ENCODE results near the gene PDE11A.

DNA sequence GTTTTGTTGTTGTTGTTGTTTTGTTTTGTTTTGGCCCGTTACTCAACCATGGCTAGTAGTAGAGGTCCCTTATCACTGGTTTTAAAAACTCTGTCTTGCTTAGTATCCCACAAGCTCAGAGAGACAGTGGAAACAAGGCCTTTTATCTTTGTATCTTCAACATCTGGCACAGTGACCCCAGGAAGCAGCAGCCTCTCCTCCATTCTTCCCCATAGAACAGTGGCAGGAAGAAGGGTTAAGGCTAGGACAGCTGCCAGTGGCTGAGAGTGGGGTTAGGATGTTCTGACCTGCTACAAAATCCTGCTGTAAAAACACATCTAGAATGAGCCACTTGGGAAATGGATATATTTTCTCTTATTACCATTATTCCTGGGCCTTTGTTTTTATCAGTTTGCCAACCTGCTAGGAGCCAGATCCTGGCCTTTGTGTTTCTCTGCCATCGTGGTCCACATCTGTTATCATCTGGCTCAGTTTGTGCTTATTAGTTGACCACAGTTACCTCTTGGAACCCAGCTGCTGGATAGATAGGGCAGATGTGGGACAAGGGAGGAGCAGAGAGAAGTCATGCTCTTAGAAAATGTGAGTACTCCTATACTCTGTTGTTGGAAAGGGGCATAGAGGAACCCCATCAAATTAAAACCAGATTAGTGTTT lies 433.2 kb downstream of the PDE11A start:
- TF ChIP-seq, protein P1, sequence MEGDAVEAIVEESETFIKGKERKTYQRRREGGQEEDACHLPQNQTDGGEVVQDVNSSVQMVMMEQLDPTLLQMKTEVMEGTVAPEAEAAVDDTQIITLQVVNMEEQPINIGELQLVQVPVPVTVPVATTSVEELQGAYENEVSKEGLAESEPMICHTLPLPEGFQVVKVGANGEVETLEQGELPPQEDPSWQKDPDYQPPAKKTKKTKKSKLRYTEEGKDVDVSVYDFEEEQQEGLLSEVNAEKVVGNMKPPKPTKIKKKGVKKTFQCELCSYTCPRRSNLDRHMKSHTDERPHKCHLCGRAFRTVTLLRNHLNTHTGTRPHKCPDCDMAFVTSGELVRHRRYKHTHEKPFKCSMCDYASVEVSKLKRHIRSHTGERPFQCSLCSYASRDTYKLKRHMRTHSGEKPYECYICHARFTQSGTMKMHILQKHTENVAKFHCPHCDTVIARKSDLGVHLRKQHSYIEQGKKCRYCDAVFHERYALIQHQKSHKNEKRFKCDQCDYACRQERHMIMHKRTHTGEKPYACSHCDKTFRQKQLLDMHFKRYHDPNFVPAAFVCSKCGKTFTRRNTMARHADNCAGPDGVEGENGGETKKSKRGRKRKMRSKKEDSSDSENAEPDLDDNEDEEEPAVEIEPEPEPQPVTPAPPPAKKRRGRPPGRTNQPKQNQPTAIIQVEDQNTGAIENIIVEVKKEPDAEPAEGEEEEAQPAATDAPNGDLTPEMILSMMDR (IDR thresholded peaks at IDR 0.05 in 2 of 3, conservative IDR thresholded peaks at IDR 0.05 in 1 of 3; ENCODE audit: borderline replicate concordance in 1 of 3, insufficient read depth in 1 of 3, low read depth in 2 of 3, low read length in 2 of 3) = no peak
- TF ChIP-seq POLR2AphosphoS5 (IDR thresholded peaks at IDR 0.05; ENCODE audit: low read depth, low read length) (no peak), RAD21 (IDR thresholded peaks at IDR 0.05; ENCODE audit: low read depth) (no peak), TCF7L2 (IDR thresholded peaks at IDR 0.05; ENCODE audit: borderline replicate concordance, extremely low read depth, insufficient read depth, insufficient read length) (no peak), SP1 (IDR thresholded peaks at IDR 0.05; ENCODE audit: low read depth) (no peak), EZH2phosphoT487 (IDR thresholded peaks at IDR 0.05; ENCODE audit: borderline replicate concordance) (no peak), SRF (IDR thresholded peaks at IDR 0.05; ENCODE audit: low read depth) (no peak), EZH2 (IDR thresholded peaks at IDR 0.05) (no peak), POLR2A (IDR thresholded peaks at IDR 0.05; ENCODE audit: borderline replicate concordance, extremely low read depth, insufficient read depth, insufficient read length) (no peak)
- TF ChIP-seq, protein P2, sequence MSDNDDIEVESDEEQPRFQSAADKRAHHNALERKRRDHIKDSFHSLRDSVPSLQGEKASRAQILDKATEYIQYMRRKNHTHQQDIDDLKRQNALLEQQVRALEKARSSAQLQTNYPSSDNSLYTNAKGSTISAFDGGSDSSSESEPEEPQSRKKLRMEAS (IDR thresholded peaks at IDR 0.05) = no peak
- TF ChIP-seq, protein P3, sequence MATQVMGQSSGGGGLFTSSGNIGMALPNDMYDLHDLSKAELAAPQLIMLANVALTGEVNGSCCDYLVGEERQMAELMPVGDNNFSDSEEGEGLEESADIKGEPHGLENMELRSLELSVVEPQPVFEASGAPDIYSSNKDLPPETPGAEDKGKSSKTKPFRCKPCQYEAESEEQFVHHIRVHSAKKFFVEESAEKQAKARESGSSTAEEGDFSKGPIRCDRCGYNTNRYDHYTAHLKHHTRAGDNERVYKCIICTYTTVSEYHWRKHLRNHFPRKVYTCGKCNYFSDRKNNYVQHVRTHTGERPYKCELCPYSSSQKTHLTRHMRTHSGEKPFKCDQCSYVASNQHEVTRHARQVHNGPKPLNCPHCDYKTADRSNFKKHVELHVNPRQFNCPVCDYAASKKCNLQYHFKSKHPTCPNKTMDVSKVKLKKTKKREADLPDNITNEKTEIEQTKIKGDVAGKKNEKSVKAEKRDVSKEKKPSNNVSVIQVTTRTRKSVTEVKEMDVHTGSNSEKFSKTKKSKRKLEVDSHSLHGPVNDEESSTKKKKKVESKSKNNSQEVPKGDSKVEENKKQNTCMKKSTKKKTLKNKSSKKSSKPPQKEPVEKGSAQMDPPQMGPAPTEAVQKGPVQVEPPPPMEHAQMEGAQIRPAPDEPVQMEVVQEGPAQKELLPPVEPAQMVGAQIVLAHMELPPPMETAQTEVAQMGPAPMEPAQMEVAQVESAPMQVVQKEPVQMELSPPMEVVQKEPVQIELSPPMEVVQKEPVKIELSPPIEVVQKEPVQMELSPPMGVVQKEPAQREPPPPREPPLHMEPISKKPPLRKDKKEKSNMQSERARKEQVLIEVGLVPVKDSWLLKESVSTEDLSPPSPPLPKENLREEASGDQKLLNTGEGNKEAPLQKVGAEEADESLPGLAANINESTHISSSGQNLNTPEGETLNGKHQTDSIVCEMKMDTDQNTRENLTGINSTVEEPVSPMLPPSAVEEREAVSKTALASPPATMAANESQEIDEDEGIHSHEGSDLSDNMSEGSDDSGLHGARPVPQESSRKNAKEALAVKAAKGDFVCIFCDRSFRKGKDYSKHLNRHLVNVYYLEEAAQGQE (IDR thresholded peaks at IDR 0.05; ENCODE audit: low read depth) = no peak
- TF ChIP-seq, protein P4, sequence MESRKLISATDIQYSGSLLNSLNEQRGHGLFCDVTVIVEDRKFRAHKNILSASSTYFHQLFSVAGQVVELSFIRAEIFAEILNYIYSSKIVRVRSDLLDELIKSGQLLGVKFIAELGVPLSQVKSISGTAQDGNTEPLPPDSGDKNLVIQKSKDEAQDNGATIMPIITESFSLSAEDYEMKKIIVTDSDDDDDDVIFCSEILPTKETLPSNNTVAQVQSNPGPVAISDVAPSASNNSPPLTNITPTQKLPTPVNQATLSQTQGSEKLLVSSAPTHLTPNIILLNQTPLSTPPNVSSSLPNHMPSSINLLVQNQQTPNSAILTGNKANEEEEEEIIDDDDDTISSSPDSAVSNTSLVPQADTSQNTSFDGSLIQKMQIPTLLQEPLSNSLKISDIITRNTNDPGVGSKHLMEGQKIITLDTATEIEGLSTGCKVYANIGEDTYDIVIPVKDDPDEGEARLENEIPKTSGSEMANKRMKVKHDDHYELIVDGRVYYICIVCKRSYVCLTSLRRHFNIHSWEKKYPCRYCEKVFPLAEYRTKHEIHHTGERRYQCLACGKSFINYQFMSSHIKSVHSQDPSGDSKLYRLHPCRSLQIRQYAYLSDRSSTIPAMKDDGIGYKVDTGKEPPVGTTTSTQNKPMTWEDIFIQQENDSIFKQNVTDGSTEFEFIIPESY (IDR thresholded peaks at IDR 0.05; ENCODE audit: extremely low read depth, insufficient replicate concordance, low read length) = no peak
